GM23248 (cell line): Measurements from ENCODE around the gene QKI.

Source experiments
- EZH2 ChIP-seq: fragments of 200-600 bp; sonication (generic); IDR thresholded peaks from 2 replicates; pipeline ENCODE4 v1.6.1; 2018; ENCODE audit warnings: antibody characterized with exemption, mild to moderate bottlenecking; ENCODE audit not compliant: insufficient read depth, poor library complexity, severe bottlenecking
- EZH2phosphoT487 ChIP-seq: fragments of 200-600 bp; sonication (generic); IDR thresholded peaks from 2 replicates; pipeline ENCODE4 v1.6.1; 2018; ENCODE audit warnings: antibody characterized with exemption, moderate library complexity, mild to moderate bottlenecking, low read depth; ENCODE audit not compliant: insufficient read depth

DNA sequence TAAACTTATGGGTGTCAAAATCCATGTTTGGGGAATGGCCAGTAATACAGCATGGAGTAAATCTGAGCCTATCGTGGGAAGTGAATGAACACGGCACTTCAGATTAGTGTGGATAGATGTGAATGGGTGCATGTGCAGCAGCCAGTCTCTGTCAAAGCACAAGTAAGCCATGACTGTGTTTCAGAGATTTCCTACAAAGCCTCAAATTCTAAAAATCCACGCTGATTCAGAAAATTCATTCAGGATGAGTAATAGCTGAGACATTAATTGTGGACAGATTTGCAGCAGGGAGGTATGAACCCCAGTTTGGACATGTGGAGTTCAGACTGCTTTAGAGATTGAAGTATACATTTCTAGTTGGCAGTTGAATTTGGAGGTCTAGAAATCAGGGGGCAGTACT is 115.1 kb downstream of the QKI start:
- TF ChIP-seq EZH2 (no peak), EZH2phosphoT487 (no peak)
